Transverse colon (tissue), 3 donors: Measurements from ENCODE around the gene APC2.

Experiments used
- EP300 ChIP-seq: sonication (generic); formaldehyde crosslinking; IDR thresholded peaks from one replicate; pipeline ENCODE4 v1.6.1; 2017; ENCODE audit warnings: antibody characterized with exemption, low read depth
- TF ChIP-seq, protein P1 (sequence below), 5 experiments: fragments of 200-600 bp in 3 of 5; fragments of 450-650 bp in 2 of 5; sonication (generic) in 3 of 5; IDR thresholded peaks; 1 replicate in 2 of 5; 2 replicates in 3 of 5; pipeline ENCODE4 v1.5.1; 2016 to 2017; ENCODE audit warnings: antibody characterized with exemption in 5 of 5, inconsistent platforms in 3 of 5, mild to moderate bottlenecking in 2 of 5, moderate library complexity in 1 of 5

DNA sequence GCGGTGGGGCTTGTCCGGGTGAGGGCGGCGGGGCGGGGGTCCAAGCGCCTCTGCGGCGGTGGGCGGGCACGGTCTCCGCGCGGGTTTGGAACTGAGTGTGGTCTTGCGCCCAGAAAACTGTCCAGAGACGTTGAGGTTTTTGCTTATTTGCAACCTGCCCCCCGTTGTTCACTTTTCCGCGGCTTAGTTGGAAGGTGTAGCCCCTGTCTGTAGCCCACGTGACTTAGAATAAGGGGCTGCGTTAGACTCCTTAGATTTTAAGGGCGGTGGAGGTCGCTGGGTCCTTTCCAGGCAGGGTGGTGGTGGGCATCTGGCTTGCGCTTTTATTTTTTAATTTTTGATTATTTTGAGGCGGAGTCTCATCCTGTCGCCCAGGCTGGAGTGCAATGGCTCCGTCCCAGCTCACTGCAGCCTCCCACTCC is 11.0 kb upstream of the APC2 start:
- TF ChIP-seq, protein P1, sequence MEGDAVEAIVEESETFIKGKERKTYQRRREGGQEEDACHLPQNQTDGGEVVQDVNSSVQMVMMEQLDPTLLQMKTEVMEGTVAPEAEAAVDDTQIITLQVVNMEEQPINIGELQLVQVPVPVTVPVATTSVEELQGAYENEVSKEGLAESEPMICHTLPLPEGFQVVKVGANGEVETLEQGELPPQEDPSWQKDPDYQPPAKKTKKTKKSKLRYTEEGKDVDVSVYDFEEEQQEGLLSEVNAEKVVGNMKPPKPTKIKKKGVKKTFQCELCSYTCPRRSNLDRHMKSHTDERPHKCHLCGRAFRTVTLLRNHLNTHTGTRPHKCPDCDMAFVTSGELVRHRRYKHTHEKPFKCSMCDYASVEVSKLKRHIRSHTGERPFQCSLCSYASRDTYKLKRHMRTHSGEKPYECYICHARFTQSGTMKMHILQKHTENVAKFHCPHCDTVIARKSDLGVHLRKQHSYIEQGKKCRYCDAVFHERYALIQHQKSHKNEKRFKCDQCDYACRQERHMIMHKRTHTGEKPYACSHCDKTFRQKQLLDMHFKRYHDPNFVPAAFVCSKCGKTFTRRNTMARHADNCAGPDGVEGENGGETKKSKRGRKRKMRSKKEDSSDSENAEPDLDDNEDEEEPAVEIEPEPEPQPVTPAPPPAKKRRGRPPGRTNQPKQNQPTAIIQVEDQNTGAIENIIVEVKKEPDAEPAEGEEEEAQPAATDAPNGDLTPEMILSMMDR (IDR thresholded peaks at IDR 0.05) = no peak
- TF ChIP-seq EP300 = no peak
